Neural cell (in vitro differentiated cells): Measurements from ENCODE around the gene PTCH2.
"Not testable (repeated sequence)": the region's sequence is repeated elsewhere in the genome, so short reads cannot be mapped to it uniquely, and the experiment has no call there.

Source experiments
- CTCF ChIP-seq: fragments of 450-650 bp; IDR thresholded peaks from 2 replicates; pipeline ENCODE4 v1.5.1; 2014; ENCODE audit warnings: antibody characterized with exemption, mild to moderate bottlenecking, moderate library complexity; ENCODE audit not compliant: poor library complexity, severe bottlenecking
- EP300 ChIP-seq: fragments of 450-650 bp; conservative IDR thresholded peaks from 2 replicates; pipeline ENCODE4 v1.6.1; 2014; ENCODE audit warnings: antibody characterized with exemption, mild to moderate bottlenecking, moderate library complexity; ENCODE audit not compliant: poor library complexity, severe bottlenecking
- EZH2 ChIP-seq: fragments of 200-600, 300-800 bp; shearing (Covaris generic), sonication (generic); IDR thresholded peaks from 2 replicates; pipeline ENCODE4 v1.6.1; 2014; ENCODE audit warnings: antibody characterized with exemption, low read length, borderline replicate concordance, mild to moderate bottlenecking; ENCODE audit not compliant: insufficient read depth, poor library complexity, severe bottlenecking
- MXI1 ChIP-seq: fragments of 450-650 bp; conservative IDR thresholded peaks from 2 replicates; pipeline ENCODE4 v1.6.1; 2014; ENCODE audit warnings: antibody characterized with exemption, mild to moderate bottlenecking; ENCODE audit not compliant: poor library complexity, severe bottlenecking
- POLR2AphosphoS5 ChIP-seq: IDR thresholded peaks from 2 replicates; pipeline ENCODE4 v1.6.1; 2012
- TAF1 ChIP-seq: IDR thresholded peaks from 2 replicates; pipeline ENCODE4 v1.6.1; 2012; ENCODE audit warnings: low read depth

- TF ChIP-seq CTCF, POLR2AphosphoS5, EP300, TAF1, MXI1, EZH2: not testable (repeated sequence)
Observed at GRCh38 chr1:44797886-44798285, 45.2 kb downstream of the PTCH2 start.
